HepG2 (cell line): ENCODE measurements around the gene CST3. TPM values are rescaled to one million over a fixed set of nuclear protein-coding genes. Genes with fewer than 3 reads are reported as not detected.
A peak's percentile ranks its signal among the peaks of the same experiment; 100 is the strongest.

Experiments
- DMAP1 ChIP-seq: IDR thresholded peaks from 2 replicates; pipeline ENCODE4 v1.6.1; 2016
- FOXK1 ChIP-seq: sonication (generic); formaldehyde crosslinking; IDR thresholded peaks from 2 replicates; pipeline ENCODE4 v1.4.0; 2020; ENCODE audit warnings: low read depth, missing genetic modification reagents, borderline replicate concordance
- GZF1 ChIP-seq: sonication (generic); formaldehyde crosslinking; IDR thresholded peaks from 2 replicates; pipeline ENCODE4 v1.5.1; 2020; ENCODE audit warnings: mild to moderate bottlenecking, missing genetic modification reagents
- HCFC1 ChIP-seq: fragments of 150-350 bp; IDR thresholded peaks from 2 replicates; pipeline ENCODE4 v1.6.1; 2014; ENCODE audit warnings: low read depth, low read length
- NCOA2 ChIP-seq: sonication (generic); formaldehyde crosslinking; IDR thresholded peaks from 2 replicates; pipeline ENCODE4 v1.8.0; 2022; ENCODE audit warnings: inconsistent platforms
- PCBP1 ChIP-seq: fragments of 200-400 bp; formaldehyde crosslinking; IDR thresholded peaks from 2 replicates; pipeline ENCODE4 v1.6.1; 2017; ENCODE audit warnings: mild to moderate bottlenecking, low read depth, low read length, borderline replicate concordance
- SMAD3 ChIP-seq: sonication (generic); formaldehyde crosslinking; IDR thresholded peaks from 2 replicates; pipeline ENCODE4 v1.4.0; 2020; ENCODE audit warnings: missing genetic modification reagents
- TOE1 ChIP-seq: sonication (generic); formaldehyde crosslinking; IDR thresholded peaks from 2 replicates; pipeline ENCODE4 v1.4.0; 2020; ENCODE audit warnings: mild to moderate bottlenecking, missing genetic modification reagents
- XBP1 ChIP-seq: sonication (generic); formaldehyde crosslinking; IDR thresholded peaks from 2 replicates; pipeline ENCODE4 v1.5.0; 2020; ENCODE audit warnings: missing genetic modification reagents
- ZFAT ChIP-seq: sonication (generic); formaldehyde crosslinking; conservative IDR thresholded peaks from 2 replicates; pipeline ENCODE4 v1.8.1; 2023; ENCODE audit warnings: missing genetic modification reagents, inconsistent platforms
- ZFX ChIP-seq: sonication (generic); formaldehyde crosslinking; IDR thresholded peaks from 2 replicates; pipeline ENCODE4 v1.4.0; 2020; ENCODE audit warnings: mild to moderate bottlenecking, low read depth, missing genetic modification reagents, moderate library complexity
- ZIK1 ChIP-seq: sonication (generic); formaldehyde crosslinking; IDR thresholded peaks from 2 replicates; pipeline ENCODE4 v1.5.0; 2020; ENCODE audit warnings: mild to moderate bottlenecking, low read depth, missing genetic modification reagents, borderline replicate concordance
- ZNF549 ChIP-seq: sonication (generic); formaldehyde crosslinking; IDR thresholded peaks from 2 replicates; pipeline ENCODE4 v1.5.0; 2020; ENCODE audit warnings: missing genetic modification reagents
- ZNF597 ChIP-seq: sonication (generic); formaldehyde crosslinking; IDR thresholded peaks from 2 replicates; pipeline ENCODE4 v1.5.0; 2020; ENCODE audit warnings: missing genetic modification reagents
- ZNF713 ChIP-seq: sonication (generic); formaldehyde crosslinking; IDR thresholded peaks from 2 replicates; pipeline ENCODE4 v1.4.0; 2020; ENCODE audit warnings: mild to moderate bottlenecking, missing genetic modification reagents
- ZNF724P ChIP-seq: sonication (generic); formaldehyde crosslinking; IDR thresholded peaks from 2 replicates; pipeline ENCODE4 v1.8.0; 2022; ENCODE audit warnings: missing genetic modification reagents, borderline replicate concordance
- ZNF768 ChIP-seq: sonication (generic); formaldehyde crosslinking; IDR thresholded peaks from 2 replicates; pipeline ENCODE4 v1.4.0; 2020; ENCODE audit warnings: missing genetic modification reagents
- polyA plus RNA-seq, 8 experiments: library from polyadenylated mRNA; depleted of rRNA in 3 of 8; stranded (reverse) in 7 of 8; unstranded in 1 of 8; fragments of >200 nt; fragmentation: Illumina TruSeq in 4 of 8; extraction: Trizol in 4 of 8; gene quantifications; 2 replicates each; pipeline versions ENCODE4 v1.2.1 to v1.2.3, GENCODE V29; 2011 to 2016; ENCODE audit warnings: low read depth in 4 of 8, missing spikeins in 1 of 8, mixed read lengths in 1 of 8; ENCODE audit not compliant: insufficient read depth in 1 of 8
- total RNA-seq, 5 experiments: library from RNA; depleted of rRNA; stranded (reverse); fragments of >200 nt; fragmentation: Illumina TruSeq; extraction: Trizol; gene quantifications; 2 replicates each; pipeline ENCODE4 v1.2.3, GENCODE V29; 2016; ENCODE audit warnings: low read depth in 1 of 5
- TF ChIP-seq, protein P1 (sequence below): sonication (generic); formaldehyde crosslinking; IDR thresholded peaks from 2 replicates; pipeline ENCODE4 v1.5.0; 2020; ENCODE audit warnings: mild to moderate bottlenecking, missing genetic modification reagents
- TF ChIP-seq, protein P2 (sequence below): sonication (generic); formaldehyde crosslinking; IDR thresholded peaks from 2 replicates; pipeline ENCODE4 v1.9.0; 2021; ENCODE audit warnings: missing genetic modification reagents, borderline replicate concordance
- TF ChIP-seq, protein P3 (sequence below): sonication (generic); formaldehyde crosslinking; IDR thresholded peaks from 2 replicates; pipeline ENCODE4 v1.4.0; 2020; ENCODE audit warnings: low read depth, mild to moderate bottlenecking, missing genetic modification reagents
- TF ChIP-seq, protein P4 (sequence below): sonication (generic); formaldehyde crosslinking; IDR thresholded peaks from 2 replicates; pipeline ENCODE4 v1.4.0; 2020; ENCODE audit warnings: missing genetic modification reagents, borderline replicate concordance

The CST3 gene
- total and polyA plus RNA-seq, 2 of the 13 experiments (the other 11 are each of a cell fraction or from before 2014, with no cell fraction given): 690 to 1,005 TPM

DNA sequence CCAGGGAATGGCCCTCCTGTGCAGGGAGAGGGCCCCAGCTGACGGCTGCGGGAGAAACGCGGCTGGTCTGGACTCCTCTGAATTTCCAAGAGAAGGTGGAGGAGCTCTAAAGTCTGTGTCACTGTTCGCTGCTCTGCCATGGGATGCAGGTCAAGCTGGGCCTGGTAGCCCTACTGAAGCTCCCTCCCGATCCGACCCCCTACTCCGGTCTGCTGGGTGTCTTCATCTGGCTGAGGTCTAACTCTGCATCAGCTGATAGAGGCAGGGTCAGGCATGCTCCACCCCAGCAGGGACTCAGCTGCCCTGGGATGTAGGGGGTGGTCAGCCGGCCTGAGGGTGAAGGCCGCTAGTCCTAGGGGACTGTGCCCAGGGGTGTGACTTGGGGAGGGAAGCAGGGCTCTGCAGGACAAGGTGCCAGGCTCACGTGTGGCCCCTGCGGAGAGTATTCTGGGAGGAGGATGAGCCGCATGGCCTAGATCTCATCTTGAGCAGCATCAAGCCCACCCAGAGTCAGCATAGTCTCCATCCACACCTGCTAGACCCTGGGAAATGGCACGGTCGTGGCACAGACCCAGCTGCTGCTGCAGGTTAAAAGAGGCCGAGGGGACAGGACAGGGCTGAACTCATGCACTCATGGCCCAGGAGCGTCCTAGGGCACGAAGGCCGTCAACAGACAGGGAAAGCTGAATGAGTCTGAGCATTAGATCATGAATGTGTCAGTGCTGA lies 1.4 kb downstream of the CST3 start (continued):
- TF ChIP-seq PCBP1 (0 out of 2 replicates have a peak, but pooled peaks have one; percentile 73), GZF1 (no peak), TOE1 (CRISPR knock-in tag) (no peak), ZNF768 (peak; percentile 44; the same call in 1 of the 2 replicates), FOXK1 (CRISPR knock-in tag) (no peak), ZFAT (CRISPR knock-in tag) (no peak), ZNF713 (CRISPR knock-in tag) (peak; percentile 93; the same call in 1 of the 2 replicates), ZNF549 (no peak), ZNF597 (CRISPR knock-in tag) (no peak), HCFC1 (no peak), SMAD3 (CRISPR knock-in tag) (no peak), XBP1 (CRISPR knock-in tag) (no peak), ZFX (CRISPR knock-in tag) (peak; percentile 60), ZNF724P (CRISPR knock-in tag) (peak; percentile 68; the same call in 1 of the 2 replicates), NCOA2 (CRISPR knock-in tag) (no peak), DMAP1 (CRISPR knock-in tag) (no peak), ZIK1 (CRISPR knock-in tag) (0 out of 2 replicates have a peak, but pooled peaks have one; percentile 50)
- TF ChIP-seq, protein P1, sequence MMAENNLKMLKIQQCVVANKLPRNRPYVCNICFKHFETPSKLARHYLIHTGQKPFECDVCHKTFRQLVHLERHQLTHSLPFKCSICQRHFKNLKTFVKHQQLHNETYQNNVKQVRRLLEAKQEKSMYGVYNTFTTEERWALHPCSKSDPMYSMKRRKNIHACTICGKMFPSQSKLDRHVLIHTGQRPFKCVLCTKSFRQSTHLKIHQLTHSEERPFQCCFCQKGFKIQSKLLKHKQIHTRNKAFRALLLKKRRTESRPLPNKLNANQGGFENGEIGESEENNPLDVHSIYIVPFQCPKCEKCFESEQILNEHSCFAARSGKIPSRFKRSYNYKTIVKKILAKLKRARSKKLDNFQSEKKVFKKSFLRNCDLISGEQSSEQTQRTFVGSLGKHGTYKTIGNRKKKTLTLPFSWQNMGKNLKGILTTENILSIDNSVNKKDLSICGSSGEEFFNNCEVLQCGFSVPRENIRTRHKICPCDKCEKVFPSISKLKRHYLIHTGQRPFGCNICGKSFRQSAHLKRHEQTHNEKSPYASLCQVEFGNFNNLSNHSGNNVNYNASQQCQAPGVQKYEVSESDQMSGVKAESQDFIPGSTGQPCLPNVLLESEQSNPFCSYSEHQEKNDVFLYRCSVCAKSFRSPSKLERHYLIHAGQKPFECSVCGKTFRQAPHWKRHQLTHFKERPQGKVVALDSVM (CRISPR knock-in tag): no peak
- TF ChIP-seq, protein P2, sequence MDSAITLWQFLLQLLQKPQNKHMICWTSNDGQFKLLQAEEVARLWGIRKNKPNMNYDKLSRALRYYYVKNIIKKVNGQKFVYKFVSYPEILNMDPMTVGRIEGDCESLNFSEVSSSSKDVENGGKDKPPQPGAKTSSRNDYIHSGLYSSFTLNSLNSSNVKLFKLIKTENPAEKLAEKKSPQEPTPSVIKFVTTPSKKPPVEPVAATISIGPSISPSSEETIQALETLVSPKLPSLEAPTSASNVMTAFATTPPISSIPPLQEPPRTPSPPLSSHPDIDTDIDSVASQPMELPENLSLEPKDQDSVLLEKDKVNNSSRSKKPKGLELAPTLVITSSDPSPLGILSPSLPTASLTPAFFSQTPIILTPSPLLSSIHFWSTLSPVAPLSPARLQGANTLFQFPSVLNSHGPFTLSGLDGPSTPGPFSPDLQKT (CRISPR knock-in tag): no peak
- TF ChIP-seq, protein P3, sequence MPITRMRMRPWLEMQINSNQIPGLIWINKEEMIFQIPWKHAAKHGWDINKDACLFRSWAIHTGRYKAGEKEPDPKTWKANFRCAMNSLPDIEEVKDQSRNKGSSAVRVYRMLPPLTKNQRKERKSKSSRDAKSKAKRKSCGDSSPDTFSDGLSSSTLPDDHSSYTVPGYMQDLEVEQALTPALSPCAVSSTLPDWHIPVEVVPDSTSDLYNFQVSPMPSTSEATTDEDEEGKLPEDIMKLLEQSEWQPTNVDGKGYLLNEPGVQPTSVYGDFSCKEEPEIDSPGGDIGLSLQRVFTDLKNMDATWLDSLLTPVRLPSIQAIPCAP (CRISPR knock-in tag): no peak
- TF ChIP-seq, protein P4, sequence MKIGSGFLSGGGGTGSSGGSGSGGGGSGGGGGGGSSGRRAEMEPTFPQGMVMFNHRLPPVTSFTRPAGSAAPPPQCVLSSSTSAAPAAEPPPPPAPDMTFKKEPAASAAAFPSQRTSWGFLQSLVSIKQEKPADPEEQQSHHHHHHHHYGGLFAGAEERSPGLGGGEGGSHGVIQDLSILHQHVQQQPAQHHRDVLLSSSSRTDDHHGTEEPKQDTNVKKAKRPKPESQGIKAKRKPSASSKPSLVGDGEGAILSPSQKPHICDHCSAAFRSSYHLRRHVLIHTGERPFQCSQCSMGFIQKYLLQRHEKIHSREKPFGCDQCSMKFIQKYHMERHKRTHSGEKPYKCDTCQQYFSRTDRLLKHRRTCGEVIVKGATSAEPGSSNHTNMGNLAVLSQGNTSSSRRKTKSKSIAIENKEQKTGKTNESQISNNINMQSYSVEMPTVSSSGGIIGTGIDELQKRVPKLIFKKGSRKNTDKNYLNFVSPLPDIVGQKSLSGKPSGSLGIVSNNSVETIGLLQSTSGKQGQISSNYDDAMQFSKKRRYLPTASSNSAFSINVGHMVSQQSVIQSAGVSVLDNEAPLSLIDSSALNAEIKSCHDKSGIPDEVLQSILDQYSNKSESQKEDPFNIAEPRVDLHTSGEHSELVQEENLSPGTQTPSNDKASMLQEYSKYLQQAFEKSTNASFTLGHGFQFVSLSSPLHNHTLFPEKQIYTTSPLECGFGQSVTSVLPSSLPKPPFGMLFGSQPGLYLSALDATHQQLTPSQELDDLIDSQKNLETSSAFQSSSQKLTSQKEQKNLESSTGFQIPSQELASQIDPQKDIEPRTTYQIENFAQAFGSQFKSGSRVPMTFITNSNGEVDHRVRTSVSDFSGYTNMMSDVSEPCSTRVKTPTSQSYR: 0 out of 2 replicates have a peak, but pooled peaks have one; percentile 3
